GM19455 (cell line): ENCODE data around the gene DNMBP.

Source experiments
- ATAC-seq: cut with Tn5 transposase; IDR thresholded peaks from one replicate; pipeline ENCODE4 v1.9.1; 2021; ENCODE audit not compliant: unreplicated experiment

The DNMBP gene

DNA sequence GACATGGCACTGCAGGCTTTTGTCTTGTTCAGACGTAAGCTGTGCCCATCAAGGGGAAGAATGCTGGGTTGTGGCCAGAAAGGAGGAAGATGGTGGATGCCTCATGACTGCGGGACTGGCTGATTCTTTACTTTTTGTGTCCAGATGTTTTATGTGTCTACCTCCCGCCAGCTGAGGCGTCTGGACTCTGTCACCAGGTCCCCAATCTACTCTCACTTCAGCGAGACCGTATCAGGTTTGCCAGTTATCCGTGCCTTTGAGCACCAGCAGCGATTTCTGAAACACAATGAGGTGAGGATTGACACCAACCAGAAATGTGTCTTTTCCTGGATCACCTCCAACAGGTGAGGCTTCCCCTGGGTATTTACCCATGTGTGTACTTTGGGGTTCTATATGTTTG, 173.8 kb downstream of the DNMBP start:
- ATAC-seq: no peak

DNA sequence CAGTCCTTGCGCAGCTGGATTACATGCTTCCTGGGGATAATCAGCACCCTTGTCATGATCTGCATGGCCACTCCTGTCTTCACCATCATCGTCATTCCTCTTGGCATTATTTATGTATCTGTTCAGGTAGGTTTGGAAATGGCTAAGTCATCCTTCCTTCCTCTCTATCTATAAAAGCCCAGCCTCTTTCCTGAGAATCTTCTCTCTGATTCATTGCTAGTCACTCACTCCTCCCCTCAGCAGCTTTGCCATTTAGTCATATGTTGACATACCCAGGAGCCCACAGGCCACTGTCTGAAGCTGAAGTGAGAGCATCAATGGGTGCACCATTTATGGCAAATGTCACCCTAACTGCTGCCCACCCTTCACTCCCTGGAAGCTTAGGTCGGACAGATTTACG, 175.3 kb downstream of the DNMBP start:
- no peak for ATAC-seq

DNA sequence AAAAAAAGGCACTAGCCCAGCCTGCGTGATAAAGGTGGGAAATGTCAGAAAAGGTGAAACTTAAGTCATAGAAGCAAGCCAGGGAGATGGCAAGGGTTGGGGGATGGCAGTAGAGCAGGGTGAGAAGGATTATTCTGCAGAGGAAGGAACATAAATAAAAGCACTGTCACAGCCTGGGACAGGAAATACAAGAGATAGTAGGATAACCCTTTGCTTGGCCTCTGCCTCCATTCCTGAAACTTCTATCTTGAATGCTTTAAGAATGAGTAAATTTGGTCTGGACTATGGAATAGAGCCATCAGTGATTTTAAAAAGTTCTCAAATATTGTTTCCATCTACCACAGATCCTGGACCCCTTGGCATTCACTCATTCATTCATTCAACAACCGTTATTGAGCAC, 177.3 kb downstream of the DNMBP start:
- no peak for ATAC-seq

DNA sequence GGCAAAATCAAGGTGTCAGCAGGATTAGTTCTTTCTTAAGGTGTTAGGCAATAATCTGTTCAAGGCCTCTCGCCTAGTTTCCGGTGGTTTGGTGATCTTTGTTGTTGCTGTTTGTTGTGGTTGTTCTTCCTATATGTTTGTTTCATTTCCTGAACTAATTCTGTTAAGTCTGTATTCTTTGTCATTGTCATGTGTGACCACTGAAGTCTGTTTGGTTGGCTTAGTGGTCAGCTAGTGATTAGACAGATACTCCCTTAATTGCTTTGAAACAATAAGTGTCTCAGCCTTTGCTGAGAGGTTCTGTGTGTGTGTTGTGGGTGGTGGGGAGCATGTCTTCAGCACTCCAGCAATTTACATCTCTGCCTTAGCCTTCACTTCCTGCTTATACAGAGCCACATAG, 181.3 kb downstream of the DNMBP start:
- no peak for ATAC-seq

DNA sequence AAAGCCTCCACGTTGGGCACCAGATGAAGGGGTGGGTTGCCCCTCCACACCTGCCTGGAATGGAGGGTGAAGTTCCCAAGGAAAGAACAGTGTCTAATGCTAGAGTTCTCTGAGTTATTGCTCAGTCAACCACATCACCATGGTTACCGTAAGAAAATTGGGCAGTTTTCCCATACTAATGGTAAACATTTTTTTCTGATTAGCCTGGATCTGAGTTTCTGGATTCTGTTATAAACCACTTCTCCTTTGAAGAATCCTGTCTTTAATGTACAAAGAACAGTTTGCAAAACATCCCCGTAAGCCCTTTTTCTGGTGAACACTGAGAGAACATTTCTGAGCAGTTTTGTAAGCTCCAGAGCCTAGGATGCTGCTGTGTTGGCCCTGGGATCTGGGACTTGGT, 181.8 kb downstream of the DNMBP start:
- no peak for ATAC-seq
